Keratinocyte (primary cell): ENCODE measurements around the gene APMAP. TPM values are rescaled to one million over a fixed set of nuclear protein-coding genes. Genes with fewer than 3 reads are reported as not detected.

Source experiments
- DNase-seq: peaks from one replicate; pipeline ENCODE4 v3.0.0-alpha.2; 2011; ENCODE audit warnings: low read depth, missing footprints, low spot score
- FAIRE-seq: peaks from 2 replicates; lab custom pipeline; 2011; peaks lifted over from hg19 to GRCh38; lab: Jason Lieb, UNC
- H2AFZ ChIP-seq: 2 replicates; pipeline ENCODE4 v1.6.0; 2012; ENCODE audit warnings: low read length, control low read depth, inconsistent platforms; ENCODE audit not compliant: control insufficient read depth
- H3K27ac ChIP-seq: 2 replicates; pipeline ENCODE4 v1.5.1; 2011; ENCODE audit warnings: low read length; ENCODE audit not compliant: control insufficient read depth, insufficient read depth
- H3K27me3 ChIP-seq: 3 replicates; pipeline ENCODE4 v1.6.0; 2011; ENCODE audit warnings: low read length; ENCODE audit not compliant: control insufficient read depth, insufficient read depth; ENCODE audit errors: extremely low read depth
- H3K36me3 ChIP-seq, 2 experiments: 2 replicates in 1 of 2; 3 replicates in 1 of 2; pipeline ENCODE4 v1.5.1; 2011; ENCODE audit warnings: low read length in 2 of 2, mild to moderate bottlenecking in 1 of 2; ENCODE audit not compliant: control insufficient read depth in 2 of 2, insufficient read depth in 2 of 2; ENCODE audit errors: extremely low read depth in 1 of 2
- H3K4me1 ChIP-seq: 3 replicates; pipeline ENCODE4 v1.5.1; 2011; ENCODE audit warnings: low read length; ENCODE audit not compliant: control insufficient read depth, insufficient read depth; ENCODE audit errors: extremely low read depth
- H3K4me2 ChIP-seq: 3 replicates; pipeline ENCODE4 v1.6.0; 2011; ENCODE audit warnings: low read depth, low read length; ENCODE audit not compliant: control insufficient read depth, insufficient read depth; ENCODE audit errors: extremely low read depth
- H3K4me3 ChIP-seq, 3 experiments: fragments of 200-600 bp in 1 of 3; sonication (generic) in 1 of 3; 2 replicates in 2 of 3; 3 replicates in 1 of 3; pipeline ENCODE4 v1.5.1; 2011 to 2016; ENCODE audit warnings: low read length in 3 of 3, mild to moderate bottlenecking in 3 of 3, control low read depth in 2 of 3, inconsistent platforms in 1 of 3, low read depth in 1 of 3, mixed read lengths in 1 of 3, mixed run types in 1 of 3, moderate library complexity in 1 of 3; ENCODE audit not compliant: control insufficient read depth in 2 of 3, insufficient read depth in 2 of 3; ENCODE audit errors: extremely low read depth in 1 of 3
- H3K79me2 ChIP-seq: 2 replicates; pipeline ENCODE4 v1.6.0; 2012; ENCODE audit warnings: low read length; ENCODE audit not compliant: control insufficient read depth, insufficient read depth
- H3K9ac ChIP-seq: 3 replicates; pipeline ENCODE4 v1.6.0; 2011; ENCODE audit warnings: low read length; ENCODE audit not compliant: control insufficient read depth, insufficient read depth; ENCODE audit errors: extremely low read depth
- H3K9me1 ChIP-seq: 3 replicates; pipeline ENCODE4 v1.6.0; 2011; ENCODE audit warnings: low read length; ENCODE audit not compliant: control insufficient read depth, insufficient read depth; ENCODE audit errors: extremely low read depth
- H3K9me3 ChIP-seq: 2 replicates; pipeline ENCODE4 v1.5.1; 2012; ENCODE audit warnings: low read depth, low read length; ENCODE audit not compliant: control insufficient read depth
- H4K20me1 ChIP-seq: 3 replicates; pipeline ENCODE4 v1.6.0; 2011; ENCODE audit warnings: low read length; ENCODE audit not compliant: control insufficient read depth, insufficient read depth; ENCODE audit errors: extremely low read depth
- CTCF ChIP-seq, 3 experiments: IDR thresholded peaks in 1 of 3; conservative IDR thresholded peaks in 1 of 3; optimal IDR thresholded peaks in 1 of 3; 2 replicates in 2 of 3; 3 replicates in 1 of 3; pipeline versions ENCODE3 to v1.5.1; 2011; ENCODE audit warnings: low read length in 3 of 3, mild to moderate bottlenecking in 3 of 3, moderate library complexity in 2 of 3, control low read depth in 1 of 3, inconsistent platforms in 1 of 3; ENCODE audit not compliant: insufficient read depth in 2 of 3; ENCODE audit errors: extremely low read depth in 1 of 3
- EZH2 ChIP-seq: IDR thresholded peaks from one replicate; pipeline ENCODE4 v1.6.1; 2012; ENCODE audit warnings: inconsistent platforms, mild to moderate bottlenecking, low read length, moderate library complexity
- dilution Hi-C: fragments of 300-500 bp; cut with MboI; formaldehyde crosslinking; loops from one replicate; pipeline ENCODE4 v1.7.0; 2020; ENCODE audit warnings: low sequenced_read_pairs; ENCODE audit not compliant: extremely low pct_ligation_motif_present
- polyA plus RNA-seq, 5 experiments: library from polyadenylated mRNA; depleted of rRNA in 3 of 5; stranded (reverse) in 3 of 5; stranded (forward) in 1 of 5; unstranded in 1 of 5; fragments of >200 nt; gene quantifications; 1 replicate in 1 of 5; 2 replicates in 3 of 5; 3 replicates in 1 of 5; pipeline versions ENCODE4 v1.2.1 to v1.2.3, GENCODE V29; 2011 to 2012; ENCODE audit warnings: missing spikeins in 2 of 5, low read depth in 1 of 5, low replicate concordance in 1 of 5

Gene APMAP
- polyA plus RNA-seq, 1 donor (not counting 4 experiments of a cell fraction or from before 2014, with no cell fraction given), result 48.9 TPM

GRCh38 chr20:24983896-24984295, 8.7 kb downstream of the APMAP start:
- Histone ChIP-seq H3K9me3 (peaks cover 5% of the 10 kb centered on the region), H3K36me3 (peaks cover 0 to 5% of the 10 kb centered on the region in 2 experiments), H3K4me2 (no peak overlapping the region), H3K4me3 (no peak overlapping the region), H2AFZ (no peak overlapping the region), H3K9me1 (no peaks in the 10 kb centered on the region), H4K20me1 (no peaks in the 10 kb centered on the region), H3K79me2 (peaks cover 18% of the 10 kb centered on the region), H3K27me3 (no peaks in the 10 kb centered on the region), H3K9ac (no peak overlapping the region), H3K4me1 (no peaks in the 10 kb centered on the region), H3K27ac (no peak overlapping the region)
- dilution Hi-C loops, result no loop called here
- TF ChIP-seq EZH2, result no peak
- no peak for TF ChIP-seq CTCF (optimal IDR thresholded peaks at IDR 0.05 in 1 of 3, IDR thresholded peaks at IDR 0.05 in 1 of 3, conservative IDR thresholded peaks at IDR 0.05 in 1 of 3; ENCODE audit: extremely low read depth in 1 of 3, insufficient read depth in 2 of 3, low read length in 3 of 3)
- no peak for FAIRE-seq
- no peak for DNase-seq

DNA sequence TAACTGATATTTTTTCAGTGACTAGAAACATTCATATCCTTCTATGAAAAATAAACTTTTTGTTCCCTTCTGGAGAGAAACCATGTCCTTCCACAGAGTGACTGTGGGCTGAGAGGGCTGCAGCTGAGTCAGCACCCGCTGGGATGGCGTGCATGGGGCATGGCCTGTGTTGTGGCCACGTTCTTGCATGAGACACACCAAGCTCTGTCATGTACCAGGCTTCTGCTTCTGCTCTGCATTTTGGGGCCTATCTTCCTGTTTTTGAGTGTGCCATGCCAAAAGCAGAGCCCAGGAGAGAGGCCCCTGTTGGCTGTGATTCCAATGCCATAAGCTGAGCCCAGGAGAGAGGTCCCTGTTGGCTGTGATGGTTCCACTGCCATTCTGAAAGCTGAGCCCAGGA, 10.8 kb downstream of the APMAP start:
- DNase-seq (no peak), FAIRE-seq (no peak)
- Histone ChIP-seq H3K79me2 (peaks cover 11% of the 10 kb centered on the region), H3K27me3 (no peaks in the 10 kb centered on the region), H3K9me3 (peaks cover 5% of the 10 kb centered on the region), H2AFZ (no peak overlapping the region), H3K4me1 (no peaks in the 10 kb centered on the region), H3K4me3 (no peak overlapping the region), H3K4me2 (no peak overlapping the region), H3K27ac (no peak overlapping the region), H3K36me3 (peaks cover 0 to 7% of the 10 kb centered on the region in 2 experiments), H4K20me1 (no peaks in the 10 kb centered on the region), H3K9ac (no peak overlapping the region), H3K9me1 (no peaks in the 10 kb centered on the region)
- dilution Hi-C loops, result no loop called here
- no peak for TF ChIP-seq EZH2
- TF ChIP-seq CTCF (optimal IDR thresholded peaks at IDR 0.05 in 1 of 3, IDR thresholded peaks at IDR 0.05 in 1 of 3, conservative IDR thresholded peaks at IDR 0.05 in 1 of 3; ENCODE audit: extremely low read depth in 1 of 3, insufficient read depth in 2 of 3, low read length in 3 of 3), result no peak
